SK-N-SH (cell line): ENCODE data around the gene TMEM170A. TPM values are rescaled to one million over a fixed set of nuclear protein-coding genes. Genes with fewer than 3 reads are reported as not detected.
"Not testable (repeated sequence)": the region's sequence is repeated elsewhere in the genome, so short reads cannot be mapped to it uniquely, and the experiment has no call there.

Source experiments
- CTCF ChIA-PET: fragments of 300-600, 350-600 bp; formaldehyde crosslinking; extraction: SDS; loops from one replicate; lab custom pipeline; 2021; lab: Yijun Ruan, JAX
- POLR2A ChIA-PET: fragments of 350-600 bp; sonication (Branson Sonifier 250); formaldehyde crosslinking; extraction: SDS; loops from one replicate; lab custom pipeline; 2020; ENCODE audit warnings: antibody characterized with exemption, inconsistent platforms; lab: Yijun Ruan, JAX
- DNase-seq: peaks from one replicate; pipeline ENCODE4 v3.0.0; 2012
- H2AFZ ChIP-seq: fragments of 200-600 bp; sonication (generic); 2 replicates; pipeline ENCODE4 v1.8.1; 2016; ENCODE audit warnings: antibody characterized with exemption, mild to moderate bottlenecking, low read depth
- H3F3A ChIP-seq: fragments of 200-600 bp; sonication (generic); replicated peaks from 2 replicates; pipeline ENCODE3; 2016; ENCODE audit warnings: antibody characterized with exemption, mild to moderate bottlenecking; ENCODE audit not compliant: insufficient read depth
- H3K27ac ChIP-seq, 2 experiments: fragments of 200-500 bp in 1 of 2; fragments of 200-600 bp in 1 of 2; sonication (Bioruptor generic) in 1 of 2; sonication (generic), shearing (Covaris generic) in 1 of 2; 2 replicates each; pipeline versions ENCODE4 v1.5.1 to v1.6.1; 2014 to 2016; ENCODE audit warnings: low read depth in 2 of 2, inconsistent platforms in 1 of 2, low read length in 1 of 2, mild to moderate bottlenecking in 1 of 2, mixed read lengths in 1 of 2
- H3K27me3 ChIP-seq: fragments of 200-600 bp; sonication (generic), shearing (Covaris generic); 2 replicates; pipeline ENCODE4 v1.6.1; 2016; ENCODE audit warnings: mixed run types; ENCODE audit not compliant: insufficient read depth
- H3K36me3 ChIP-seq, 2 experiments: fragments of 200-500 bp in 1 of 2; fragments of 200-600 bp in 1 of 2; sonication (Bioruptor generic) in 1 of 2; sonication (generic) in 1 of 2; replicated peaks in 1 of 2; 2 replicates each; pipeline versions ENCODE3 to v1.5.1; 2014 to 2016; ENCODE audit warnings: low read length in 1 of 2, mild to moderate bottlenecking in 1 of 2; ENCODE audit not compliant: insufficient read depth in 2 of 2, control insufficient read depth in 1 of 2
- H3K4me1 ChIP-seq, 2 experiments: fragments of 200-500 bp in 1 of 2; fragments of 200-600 bp in 1 of 2; sonication (Bioruptor generic) in 1 of 2; sonication (generic), shearing (Covaris generic) in 1 of 2; 2 replicates each; pipeline versions ENCODE4 v1.5.1 to v1.6.1; 2014 to 2016; ENCODE audit warnings: low read depth in 1 of 2, low read length in 1 of 2, mixed run types in 1 of 2; ENCODE audit not compliant: insufficient read depth in 2 of 2, control insufficient read depth in 1 of 2
- H3K4me2 ChIP-seq: fragments of 200-600 bp; sonication (generic), shearing (Covaris generic); 2 replicates; pipeline ENCODE4 v1.6.1; 2017; ENCODE audit warnings: mixed run types
- H3K4me3 ChIP-seq, 2 experiments: fragments of 200-500 bp in 1 of 2; fragments of 200-600 bp in 1 of 2; sonication (Bioruptor generic) in 1 of 2; sonication (generic), shearing (Covaris generic) in 1 of 2; 2 replicates each; pipeline versions ENCODE4 v1.5.1 to v1.8.1; 2014 to 2016; ENCODE audit warnings: low read depth in 2 of 2, inconsistent platforms in 1 of 2, low read length in 1 of 2, mild to moderate bottlenecking in 1 of 2, mixed read lengths in 1 of 2, moderate library complexity in 1 of 2
- H3K79me2 ChIP-seq: fragments of 200-600 bp; sonication (generic); 2 replicates; pipeline ENCODE4 v1.8.1; 2017; ENCODE audit warnings: mild to moderate bottlenecking; ENCODE audit not compliant: insufficient read depth
- H3K9ac ChIP-seq: fragments of 200-600 bp; sonication (generic); 2 replicates; pipeline ENCODE4 v1.6.1; 2017; ENCODE audit warnings: mixed run types
- H3K9me2 ChIP-seq: fragments of 200-600 bp; sonication (generic); 2 replicates; pipeline ENCODE4 v1.6.1; 2017; ENCODE audit warnings: mixed run types
- H3K9me3 ChIP-seq: fragments of 200-600 bp; sonication (generic); 2 replicates; pipeline ENCODE4 v1.6.1; 2017; ENCODE audit warnings: mixed run types, mild to moderate bottlenecking, moderate library complexity
- H4K20me1 ChIP-seq: fragments of 200-600 bp; sonication (generic); 2 replicates; pipeline ENCODE4 v1.6.1; 2017; ENCODE audit warnings: mild to moderate bottlenecking, mixed run types; ENCODE audit not compliant: insufficient read depth
- ELF1 ChIP-seq: IDR thresholded peaks from 2 replicates; pipeline ENCODE4 v1.4.0; 2012
- EZH2phosphoT487 ChIP-seq: fragments of 200-600 bp; sonication (generic); IDR thresholded peaks from 2 replicates; pipeline ENCODE4 v1.6.1; 2017; ENCODE audit warnings: low read depth, mixed run types, mild to moderate bottlenecking, antibody characterized with exemption, moderate library complexity, borderline replicate concordance
- FOXJ3 ChIP-seq: sonication (generic); formaldehyde crosslinking; IDR thresholded peaks from 2 replicates; pipeline ENCODE4 v1.5.1; 2020; ENCODE audit warnings: mild to moderate bottlenecking, missing genetic modification reagents
- FOXM1 ChIP-seq: IDR thresholded peaks from 2 replicates; pipeline ENCODE4 v1.4.0; 2012; ENCODE audit warnings: low read depth, mild to moderate bottlenecking
- GATA2 ChIP-seq: sonication (generic); formaldehyde crosslinking; IDR thresholded peaks from 2 replicates; pipeline ENCODE4 v1.5.0; 2020; ENCODE audit warnings: mild to moderate bottlenecking, missing genetic modification reagents
- NFIC ChIP-seq: IDR thresholded peaks from 2 replicates; pipeline ENCODE4 v1.4.0; 2012; ENCODE audit warnings: borderline replicate concordance
- RXRA ChIP-seq: IDR thresholded peaks from 2 replicates; pipeline ENCODE4 v1.4.0; 2012; ENCODE audit warnings: low read depth, mild to moderate bottlenecking, borderline replicate concordance
- TEAD4 ChIP-seq: IDR thresholded peaks from 2 replicates; pipeline ENCODE4 v1.4.0; 2012; ENCODE audit warnings: mild to moderate bottlenecking, borderline replicate concordance; ENCODE audit not compliant: insufficient read depth
- YY1 ChIP-seq: IDR thresholded peaks from 2 replicates; pipeline ENCODE4 v1.4.0; 2012; ENCODE audit warnings: low read depth, mild to moderate bottlenecking
- WGBS: methylation state at CpG from one replicate; pipeline ENCODE4 v1.1.6; 2017; ENCODE audit warnings: low lambda C conversion rate; 5-methylcytosine and 5-hydroxymethylcytosine counted together
- polyA plus RNA-seq, 3 experiments: library from polyadenylated mRNA; depleted of rRNA; stranded (reverse); fragments of >200 nt; gene quantifications; 2 replicates each; pipeline ENCODE4 v1.2.3, GENCODE V29; 2012
- TF ChIP-seq, protein P1 (sequence below): IDR thresholded peaks from 2 replicates; pipeline ENCODE4; 2012
- TF ChIP-seq, protein P2 (sequence below): IDR thresholded peaks from 2 replicates; pipeline ENCODE4 v1.4.0; 2012; ENCODE audit warnings: low read depth, borderline replicate concordance
- TF ChIP-seq, protein P3 (sequence below): IDR thresholded peaks from 2 replicates; pipeline ENCODE4 v1.6.1; 2012; ENCODE audit warnings: mild to moderate bottlenecking, low read depth, low read length, moderate library complexity
- TF ChIP-seq, protein P4 (sequence below): fragments of 200-600 bp; sonication (generic); IDR thresholded peaks from 2 replicates; pipeline ENCODE4 v1.6.1; 2017; ENCODE audit warnings: antibody characterized with exemption, mild to moderate bottlenecking, moderate library complexity

Gene TMEM170A
- polyA plus RNA-seq, 1 of the 3 experiments (the other 2 are of a cell fraction) = 9.2 TPM

DNA sequence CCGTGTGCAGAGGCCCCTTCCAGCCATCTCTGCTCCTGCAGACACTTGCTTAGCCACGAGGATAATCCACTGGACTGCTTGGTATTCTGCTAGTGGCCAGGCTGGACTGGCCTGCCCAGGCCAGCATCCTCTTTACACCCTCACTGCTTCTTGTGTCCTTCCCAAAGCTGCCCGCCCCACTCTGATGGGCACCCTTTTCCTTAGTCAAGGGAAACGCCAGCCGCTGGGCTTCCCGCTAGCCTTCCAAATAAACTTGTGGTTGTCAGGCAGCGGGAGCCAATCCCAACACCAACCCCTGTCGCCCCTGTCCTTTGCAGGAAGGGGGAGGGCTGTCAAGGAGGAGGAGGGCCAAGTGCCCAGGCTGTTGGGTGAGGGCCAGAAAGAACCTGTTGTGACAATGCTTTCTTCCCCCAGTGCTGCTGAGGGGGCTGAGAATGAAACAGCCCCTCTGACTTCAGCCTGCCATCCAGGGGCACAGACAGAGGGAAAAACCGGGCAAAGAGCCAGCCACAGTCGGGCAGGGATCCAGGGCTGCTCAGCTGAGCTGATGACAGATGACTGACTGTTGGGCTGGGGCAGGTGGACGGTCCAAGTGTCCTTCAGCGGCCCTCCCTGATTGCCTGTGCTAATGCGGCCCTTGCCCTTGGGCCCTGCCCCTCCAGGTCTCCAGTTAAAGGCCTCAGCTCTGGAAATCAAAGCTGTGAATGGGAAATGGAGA is 34.3 kb upstream of the TMEM170A start:
- H3K27ac ChIP-seq, POLR2A ChIA-PET, DNase-seq, H3K9me3 ChIP-seq, H3K9me2 ChIP-seq, H2AFZ ChIP-seq, H4K20me1 ChIP-seq, H3K9ac ChIP-seq, H3K4me2 ChIP-seq, H3K79me2 ChIP-seq, H3K27me3 ChIP-seq, H3K4me1 ChIP-seq, H3F3A ChIP-seq, H3K4me3 ChIP-seq, H3K36me3 ChIP-seq: not testable (repeated sequence)
- TF ChIP-seq, protein P1, sequence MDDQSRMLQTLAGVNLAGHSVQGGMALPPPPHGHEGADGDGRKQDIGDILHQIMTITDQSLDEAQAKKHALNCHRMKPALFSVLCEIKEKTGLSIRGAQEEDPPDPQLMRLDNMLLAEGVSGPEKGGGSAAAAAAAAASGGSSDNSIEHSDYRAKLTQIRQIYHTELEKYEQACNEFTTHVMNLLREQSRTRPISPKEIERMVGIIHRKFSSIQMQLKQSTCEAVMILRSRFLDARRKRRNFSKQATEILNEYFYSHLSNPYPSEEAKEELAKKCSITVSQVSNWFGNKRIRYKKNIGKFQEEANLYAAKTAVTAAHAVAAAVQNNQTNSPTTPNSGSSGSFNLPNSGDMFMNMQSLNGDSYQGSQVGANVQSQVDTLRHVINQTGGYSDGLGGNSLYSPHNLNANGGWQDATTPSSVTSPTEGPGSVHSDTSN = peak; percentile 39
- peak; percentile 57 for TF ChIP-seq NFIC
- CTCF ChIA-PET = interaction anchor here (1.3 kb wide), 1 partner anchor 18 kb away, joined by 7 read pairs; no protein-coding TSS in a partner anchor
- 21% methylated on average over 9 of the region's 13 CpGs for WGBS

DNA sequence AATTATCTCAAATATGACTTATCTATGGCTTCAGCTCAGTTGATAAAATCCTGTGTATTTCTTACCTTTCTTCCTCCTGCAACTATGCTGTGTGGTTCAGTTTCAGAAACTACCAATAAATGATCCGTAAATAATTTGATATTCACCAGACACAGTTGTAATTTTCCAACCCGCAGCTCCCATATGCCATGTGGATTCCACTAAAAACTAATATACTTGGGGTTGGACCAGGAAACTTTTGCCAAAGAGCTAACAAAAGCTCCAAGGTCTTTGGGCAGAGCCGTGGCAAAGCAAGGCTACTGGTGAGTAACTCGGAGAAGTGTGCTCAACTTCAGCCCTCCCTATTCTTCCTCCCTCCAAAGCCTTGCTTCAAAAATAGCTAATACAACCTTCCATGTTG is 33.1 kb upstream of the TMEM170A start:
- CTCF ChIA-PET = interaction anchor here (0.7 to 2.1 kb wide), 9 partner anchors 14 to 298 kb away, joined by 3 to 11 read pairs (median 3); no protein-coding TSS in a partner anchor
- DNase-seq = no peak
- POLR2A ChIA-PET = interaction anchor here (0.9 kb wide), 1 partner anchor 18 kb away, joined by 3 read pairs; no protein-coding TSS in a partner anchor

More for the DNA sequence above, 33.1 kb upstream of the TMEM170A start:
- no peak overlapping the region for H3K27ac ChIP-seq
- no peak overlapping the region for H3K4me2 ChIP-seq
- H3K9me3 ChIP-seq = no peaks in the 10 kb centered on the region
- H3K9ac ChIP-seq = no peak overlapping the region
- TF ChIP-seq YY1 (no peak), RXRA (no peak), ELF1 (no peak), TEAD4 (no peak), GATA2 (CRISPR knock-in tag) (no peak), EZH2phosphoT487 (no peak), FOXM1 (no peak), FOXJ3 (CRISPR knock-in tag) (no peak)
- TF ChIP-seq, protein P2, sequence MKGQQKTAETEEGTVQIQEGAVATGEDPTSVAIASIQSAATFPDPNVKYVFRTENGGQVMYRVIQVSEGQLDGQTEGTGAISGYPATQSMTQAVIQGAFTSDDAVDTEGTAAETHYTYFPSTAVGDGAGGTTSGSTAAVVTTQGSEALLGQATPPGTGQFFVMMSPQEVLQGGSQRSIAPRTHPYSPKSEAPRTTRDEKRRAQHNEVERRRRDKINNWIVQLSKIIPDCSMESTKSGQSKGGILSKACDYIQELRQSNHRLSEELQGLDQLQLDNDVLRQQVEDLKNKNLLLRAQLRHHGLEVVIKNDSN = no peak
- TF ChIP-seq, protein P3, sequence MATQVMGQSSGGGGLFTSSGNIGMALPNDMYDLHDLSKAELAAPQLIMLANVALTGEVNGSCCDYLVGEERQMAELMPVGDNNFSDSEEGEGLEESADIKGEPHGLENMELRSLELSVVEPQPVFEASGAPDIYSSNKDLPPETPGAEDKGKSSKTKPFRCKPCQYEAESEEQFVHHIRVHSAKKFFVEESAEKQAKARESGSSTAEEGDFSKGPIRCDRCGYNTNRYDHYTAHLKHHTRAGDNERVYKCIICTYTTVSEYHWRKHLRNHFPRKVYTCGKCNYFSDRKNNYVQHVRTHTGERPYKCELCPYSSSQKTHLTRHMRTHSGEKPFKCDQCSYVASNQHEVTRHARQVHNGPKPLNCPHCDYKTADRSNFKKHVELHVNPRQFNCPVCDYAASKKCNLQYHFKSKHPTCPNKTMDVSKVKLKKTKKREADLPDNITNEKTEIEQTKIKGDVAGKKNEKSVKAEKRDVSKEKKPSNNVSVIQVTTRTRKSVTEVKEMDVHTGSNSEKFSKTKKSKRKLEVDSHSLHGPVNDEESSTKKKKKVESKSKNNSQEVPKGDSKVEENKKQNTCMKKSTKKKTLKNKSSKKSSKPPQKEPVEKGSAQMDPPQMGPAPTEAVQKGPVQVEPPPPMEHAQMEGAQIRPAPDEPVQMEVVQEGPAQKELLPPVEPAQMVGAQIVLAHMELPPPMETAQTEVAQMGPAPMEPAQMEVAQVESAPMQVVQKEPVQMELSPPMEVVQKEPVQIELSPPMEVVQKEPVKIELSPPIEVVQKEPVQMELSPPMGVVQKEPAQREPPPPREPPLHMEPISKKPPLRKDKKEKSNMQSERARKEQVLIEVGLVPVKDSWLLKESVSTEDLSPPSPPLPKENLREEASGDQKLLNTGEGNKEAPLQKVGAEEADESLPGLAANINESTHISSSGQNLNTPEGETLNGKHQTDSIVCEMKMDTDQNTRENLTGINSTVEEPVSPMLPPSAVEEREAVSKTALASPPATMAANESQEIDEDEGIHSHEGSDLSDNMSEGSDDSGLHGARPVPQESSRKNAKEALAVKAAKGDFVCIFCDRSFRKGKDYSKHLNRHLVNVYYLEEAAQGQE = no peak
- TF ChIP-seq, protein P4, sequence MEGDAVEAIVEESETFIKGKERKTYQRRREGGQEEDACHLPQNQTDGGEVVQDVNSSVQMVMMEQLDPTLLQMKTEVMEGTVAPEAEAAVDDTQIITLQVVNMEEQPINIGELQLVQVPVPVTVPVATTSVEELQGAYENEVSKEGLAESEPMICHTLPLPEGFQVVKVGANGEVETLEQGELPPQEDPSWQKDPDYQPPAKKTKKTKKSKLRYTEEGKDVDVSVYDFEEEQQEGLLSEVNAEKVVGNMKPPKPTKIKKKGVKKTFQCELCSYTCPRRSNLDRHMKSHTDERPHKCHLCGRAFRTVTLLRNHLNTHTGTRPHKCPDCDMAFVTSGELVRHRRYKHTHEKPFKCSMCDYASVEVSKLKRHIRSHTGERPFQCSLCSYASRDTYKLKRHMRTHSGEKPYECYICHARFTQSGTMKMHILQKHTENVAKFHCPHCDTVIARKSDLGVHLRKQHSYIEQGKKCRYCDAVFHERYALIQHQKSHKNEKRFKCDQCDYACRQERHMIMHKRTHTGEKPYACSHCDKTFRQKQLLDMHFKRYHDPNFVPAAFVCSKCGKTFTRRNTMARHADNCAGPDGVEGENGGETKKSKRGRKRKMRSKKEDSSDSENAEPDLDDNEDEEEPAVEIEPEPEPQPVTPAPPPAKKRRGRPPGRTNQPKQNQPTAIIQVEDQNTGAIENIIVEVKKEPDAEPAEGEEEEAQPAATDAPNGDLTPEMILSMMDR = no peak
- no peaks in the 10 kb centered on the region for H3K27me3 ChIP-seq
- WGBS = 80% methylated on average over 4 of the region's 4 CpGs
- H3K36me3 ChIP-seq = no peaks in the 10 kb centered on the region
- no peak overlapping the region for H3K4me3 ChIP-seq
- peaks cover 4% of the 10 kb centered on the region for H3F3A ChIP-seq
- H3K4me1 ChIP-seq = peaks cover 5 to 7% of the 10 kb centered on the region in 2 experiments; a peak in 2 of 4 replicates
- H2AFZ ChIP-seq = no peak overlapping the region
- H4K20me1 ChIP-seq = no peaks in the 10 kb centered on the region
- H3K79me2 ChIP-seq = no peaks in the 10 kb centered on the region
- no peaks in the 10 kb centered on the region for H3K9me2 ChIP-seq
